Renal cortex interstitium (tissue), 11 donors: ENCODE measurements around the gene KCNMA1. TPM values are rescaled to one million over a fixed set of nuclear protein-coding genes. Genes with fewer than 3 reads are reported as not detected.

Source experiments
- DNase-seq, 11 donors: peaks; one replicate each; pipeline ENCODE4 v3.0.0-alpha.2; 2013; ENCODE audit warnings: low read depth in 9 of 11, low spot score in 4 of 11; ENCODE audit errors: extremely low read depth in 1 of 11
- polyA plus RNA-seq, 3 donors: library from polyadenylated mRNA; unstranded; fragments of 120-200 nt; gene quantifications; one replicate each; pipeline ENCODE4 v1.2.1, GENCODE V29; 2013; ENCODE audit not compliant: insufficient read length in 3 of 3

KCNMA1 gene
- polyA plus RNA-seq, 3 donors, result 3.3 to 3.7 (median 3.3) TPM

GRCh38 chr10:77638321-77639101 lies 903 bp upstream of the KCNMA1 start:
- DNase-seq, result peak in 1 of 11 donors; percentile 32

DNA sequence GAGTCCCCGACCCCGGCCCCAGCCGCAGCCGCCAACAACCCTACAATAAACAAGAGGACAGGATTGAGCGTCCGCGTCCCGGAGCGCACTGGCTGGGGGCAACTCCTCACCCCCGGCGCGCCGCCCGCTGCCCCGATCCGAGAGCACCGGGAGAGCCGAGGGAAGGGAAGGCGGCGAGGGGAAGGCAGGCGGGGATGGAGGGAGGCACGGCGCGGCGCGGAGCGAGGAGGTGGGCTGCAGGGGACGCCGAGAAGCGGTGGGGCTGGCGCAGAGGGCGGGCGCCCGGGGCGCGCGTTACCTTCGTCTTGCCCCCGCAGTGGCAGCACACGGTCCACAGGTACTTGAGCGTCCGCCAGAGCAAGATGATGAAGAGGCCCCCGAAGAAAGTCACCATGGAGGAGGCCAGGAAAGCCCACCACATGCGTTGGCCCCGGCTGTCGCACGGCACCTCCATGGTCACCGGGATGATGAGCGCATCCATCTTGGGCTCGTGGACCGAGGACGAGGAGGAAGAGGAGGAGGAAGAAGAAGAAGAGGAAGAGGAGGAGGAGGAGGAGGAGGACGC lies 559 bp downstream of the KCNMA1 start:
- no peak for DNase-seq

GRCh38 chr10:77636282-77636966 lies 1.2 kb downstream of the KCNMA1 start:
- no peak for DNase-seq

GRCh38 chr10:77635402-77636227 lies 2.0 kb downstream of the KCNMA1 start:
- DNase-seq, result no peak

GRCh38 chr10:77634939-77635338 lies 2.7 kb downstream of the KCNMA1 start:
- DNase-seq, result no peak

DNA sequence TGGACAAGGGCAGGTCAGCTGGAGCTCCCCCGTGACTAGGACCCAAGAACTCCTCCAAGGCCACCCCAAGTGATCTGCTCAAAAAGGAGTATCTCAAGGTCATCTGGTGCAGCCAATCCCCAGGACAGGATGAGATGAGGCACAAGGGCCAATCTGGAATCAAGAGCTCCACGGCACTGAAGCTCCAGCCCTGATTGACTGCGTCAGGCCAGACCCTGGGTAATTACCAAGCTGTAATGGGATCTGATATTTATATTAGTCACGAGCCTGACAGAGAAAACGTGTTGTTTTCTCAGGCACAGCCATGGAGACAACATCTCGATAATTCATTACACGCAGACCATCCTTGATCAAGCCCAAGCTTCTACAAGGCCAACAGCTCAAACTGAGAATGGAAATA lies 4.2 kb downstream of the KCNMA1 start:
- DNase-seq, result no peak

- no peak for DNase-seq
Observed at GRCh38 chr10:77631241-77631640, 6.4 kb downstream of the KCNMA1 start.

- DNase-seq, result no peak
Observed at GRCh38 chr10:77630507-77630848, 7.1 kb downstream of the KCNMA1 start.

DNA sequence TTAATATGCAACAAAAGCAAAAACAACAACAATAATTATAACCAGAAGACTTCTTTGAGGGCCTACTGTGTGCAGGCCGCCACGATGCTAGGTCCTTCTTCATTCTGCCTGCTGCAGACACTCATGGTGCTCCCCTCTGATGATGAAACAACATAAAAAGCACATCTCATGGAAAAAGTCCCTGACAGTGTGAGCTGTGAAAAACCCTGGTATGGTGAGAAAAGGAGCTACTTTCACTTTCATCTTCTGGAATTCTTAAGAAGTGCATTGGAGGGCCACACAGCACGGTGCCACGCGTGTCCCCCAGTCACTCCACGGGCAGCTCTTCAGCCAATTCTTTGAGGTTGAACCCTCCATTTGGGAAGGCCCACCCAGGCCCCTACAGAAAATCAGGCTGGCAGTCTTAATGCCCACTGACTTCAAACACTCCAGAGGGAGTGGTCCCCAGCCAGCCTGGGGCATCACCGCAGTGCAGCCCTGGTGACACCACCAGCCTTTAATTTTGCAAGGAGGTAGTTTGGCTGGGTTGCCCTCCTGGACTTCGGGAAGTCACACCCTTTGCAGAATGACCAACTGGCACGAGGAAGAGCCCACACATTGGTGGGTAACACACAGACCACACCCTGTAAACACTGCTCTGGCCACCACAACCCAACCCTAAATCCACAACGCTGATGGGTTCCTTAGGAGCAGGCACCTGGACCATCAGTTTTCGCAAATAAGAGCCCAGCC lies 7.7 kb downstream of the KCNMA1 start:
- no peak for DNase-seq

GRCh38 chr10:77628906-77629730 lies 8.5 kb downstream of the KCNMA1 start:
- DNase-seq, result no peak

- DNase-seq, result no peak
Observed at GRCh38 chr10:77626266-77626935, 11.2 kb downstream of the KCNMA1 start.

DNA sequence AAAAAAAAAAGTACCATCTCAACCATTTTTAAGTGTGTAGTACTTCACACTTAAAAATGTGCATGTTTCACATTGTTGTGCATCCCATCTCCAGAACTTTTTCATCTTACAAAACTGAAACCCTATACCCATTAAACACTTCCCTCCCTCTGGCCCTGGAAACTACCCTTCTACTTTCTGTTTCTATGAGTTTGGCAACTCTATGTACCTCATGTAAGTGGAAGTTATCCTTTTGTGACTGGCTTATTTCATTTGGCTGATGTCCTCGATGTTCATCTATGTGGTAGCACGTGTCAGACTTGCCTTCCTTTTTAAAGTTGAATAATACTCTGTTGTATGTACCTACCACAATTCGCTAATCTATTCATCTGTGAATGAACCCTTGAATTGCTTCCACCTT lies 12.2 kb downstream of the KCNMA1 start:
- no peak for DNase-seq

GRCh38 chr10:77622889-77623291 lies 14.7 kb downstream of the KCNMA1 start:
- no peak for DNase-seq

DNA sequence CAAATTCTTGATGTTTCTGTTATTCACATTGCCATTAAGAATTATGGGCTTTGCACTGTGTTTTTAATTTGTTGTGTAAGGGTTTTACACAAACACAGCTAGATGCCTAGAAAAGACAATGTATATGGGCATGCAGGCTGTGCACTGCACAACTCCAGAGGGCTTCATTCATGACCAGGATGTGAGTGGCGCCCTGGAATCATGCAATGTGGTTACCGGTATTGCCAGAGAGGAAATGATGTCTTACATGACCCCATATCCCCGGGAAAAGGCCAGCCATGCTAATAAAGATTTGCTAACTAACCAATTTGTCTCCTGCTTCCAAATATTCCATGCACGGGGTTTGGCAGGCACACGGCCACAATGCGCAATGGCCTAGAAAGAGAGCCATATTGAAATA lies 16.9 kb downstream of the KCNMA1 start:
- DNase-seq, result no peak

DNA sequence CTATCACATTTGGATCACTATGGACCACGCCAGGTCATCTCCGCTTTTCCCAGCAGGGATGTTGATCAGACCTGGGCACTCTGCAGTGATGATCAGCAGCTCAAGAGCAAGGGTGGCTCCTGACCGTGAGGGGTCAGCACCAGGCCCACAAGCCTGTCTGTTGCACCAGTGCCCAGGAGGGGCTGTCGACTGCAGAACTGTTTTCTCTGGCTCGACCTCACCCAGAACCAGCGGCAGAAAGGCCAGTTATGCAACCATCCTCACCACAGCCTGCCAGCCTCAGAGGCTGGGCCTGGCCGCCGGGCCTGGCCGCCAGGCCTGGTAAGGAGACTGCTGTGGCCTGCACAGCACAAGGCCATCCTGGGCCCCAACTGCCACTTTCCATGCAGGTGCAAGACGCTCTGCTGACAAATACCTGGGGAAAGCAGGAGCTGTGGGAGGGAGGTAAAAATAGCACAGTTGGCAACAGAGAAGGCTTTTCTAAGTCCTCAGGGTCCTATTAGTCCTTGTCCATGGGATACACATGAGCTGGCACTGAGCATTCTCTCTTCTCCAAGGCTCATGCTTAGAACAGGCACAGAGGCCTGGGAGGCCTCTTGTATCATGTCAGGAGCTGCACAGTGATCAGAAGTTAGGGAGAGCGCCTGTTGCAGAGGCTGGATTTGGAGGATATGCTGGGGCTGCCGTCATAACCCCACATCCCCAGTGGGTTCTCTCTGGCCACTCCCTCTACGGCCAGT lies 17.5 kb downstream of the KCNMA1 start:
- no peak for DNase-seq

DNA sequence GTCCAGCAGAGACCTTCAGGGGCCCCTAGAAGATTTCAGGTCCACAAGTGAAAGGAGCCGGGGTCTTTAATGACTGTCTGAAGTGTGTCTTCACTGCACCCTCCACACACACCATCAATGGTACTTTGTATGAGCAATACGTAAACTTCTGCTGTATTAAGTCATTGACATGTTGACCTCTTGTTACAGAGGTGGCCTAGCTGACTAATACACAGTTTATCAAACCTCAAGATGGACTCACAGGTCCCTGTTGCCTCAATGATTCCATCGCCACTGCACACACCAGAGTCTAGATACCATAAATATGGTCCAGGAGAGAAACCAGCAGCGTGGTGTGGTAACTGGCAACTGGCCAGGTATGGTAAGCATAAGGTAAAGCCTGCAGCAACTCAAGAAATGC lies 19.5 kb downstream of the KCNMA1 start:
- no peak for DNase-seq

GRCh38 chr10:77616766-77617165 lies 20.8 kb downstream of the KCNMA1 start:
- no peak for DNase-seq
